DMS114 treated with DMSO at 0.1 percent for 48 hours (cell line): ENCODE data around the gene CPLX1.
"Not testable (repeated sequence)": the region's sequence is repeated elsewhere in the genome, so short reads cannot be mapped to it uniquely, and the experiment has no call there.

Source experiments
- DNase-seq: peaks from one replicate; lab custom pipeline; 2025; ENCODE audit not compliant: unreplicated experiment; lab: John Stamatoyannopoulos, UW

Gene CPLX1

DNA sequence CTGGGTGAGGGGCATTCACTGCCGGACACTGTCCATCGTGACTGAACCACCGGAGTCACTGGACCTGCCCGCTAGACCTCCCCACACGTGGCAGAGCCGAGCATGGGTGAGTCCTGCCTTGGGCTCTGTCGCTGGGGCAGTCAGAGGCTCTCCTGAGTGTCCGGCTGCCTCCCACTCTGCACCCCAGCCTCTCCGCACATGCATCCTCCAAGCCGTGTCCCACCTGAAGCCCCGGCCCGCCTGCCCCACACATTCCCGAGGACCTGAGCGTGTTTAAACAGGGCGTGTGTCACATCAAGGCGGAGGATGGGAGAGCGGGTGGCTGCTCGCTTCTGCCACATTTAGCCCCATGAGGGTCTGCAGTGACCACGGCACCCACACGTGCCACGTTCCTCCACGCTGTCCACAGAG lies 4.7 kb downstream of the CPLX1 start:
- no peak for DNase-seq

GRCh38 chr4:820230-821172 lies 5.4 kb downstream of the CPLX1 start:
- DNase-seq, result no peak

DNA sequence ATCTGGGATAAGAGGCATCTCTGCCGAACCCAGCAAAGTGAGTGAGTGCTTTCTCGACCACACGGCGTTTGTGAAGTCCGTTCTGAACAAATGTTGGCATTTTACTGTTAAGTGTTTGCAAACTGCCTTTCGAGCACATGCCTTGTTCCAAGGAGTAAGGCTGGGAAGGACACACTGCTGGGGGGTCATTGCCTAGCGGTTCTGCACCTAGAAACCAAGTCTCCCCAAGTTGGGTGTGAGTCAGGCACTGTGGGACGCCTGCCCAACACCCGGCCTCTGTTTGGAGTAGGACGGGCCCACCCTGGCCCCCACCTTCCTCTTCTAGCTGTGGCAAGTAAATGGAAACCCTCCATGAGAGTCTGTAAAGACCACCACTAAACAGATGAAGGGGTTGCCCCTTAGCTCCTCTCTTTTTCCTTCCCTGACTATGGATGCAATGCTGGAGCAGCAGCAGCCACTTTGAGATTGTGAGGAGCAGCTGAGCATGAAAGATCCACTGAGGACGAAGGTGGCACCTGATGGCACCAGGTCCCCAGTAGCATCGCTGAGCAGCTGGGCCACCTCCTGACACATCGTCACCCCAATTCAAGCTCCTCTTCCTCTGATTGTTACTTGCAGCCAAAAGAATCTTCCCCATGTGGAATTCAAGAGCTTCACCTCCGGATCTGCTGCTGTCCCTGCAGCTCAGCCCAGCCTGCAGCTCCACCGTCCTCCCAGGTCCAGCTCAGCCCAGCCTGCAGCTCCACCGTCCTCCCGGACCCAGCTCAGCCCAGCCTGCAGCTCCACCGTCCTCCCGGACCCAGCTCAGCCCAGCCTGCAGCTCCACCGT lies 6.3 kb downstream of the CPLX1 start:
- no peak for DNase-seq

- no peak for DNase-seq
Observed at GRCh38 chr4:818106-818921, 7.6 kb downstream of the CPLX1 start.

GRCh38 chr4:815464-816146 lies 10.3 kb downstream of the CPLX1 start:
- DNase-seq, result no peak

- no peak for DNase-seq
Observed at GRCh38 chr4:814312-814850, 11.5 kb downstream of the CPLX1 start.

GRCh38 chr4:813900-814299 lies 12.0 kb downstream of the CPLX1 start:
- DNase-seq, result no peak

GRCh38 chr4:808860-809570 lies 16.9 kb downstream of the CPLX1 start:
- no peak for DNase-seq

- DNase-seq, result no peak
Observed at GRCh38 chr4:807792-808191, 18.1 kb downstream of the CPLX1 start.

GRCh38 chr4:806979-807378 lies 18.9 kb downstream of the CPLX1 start:
- DNase-seq, result not testable (repeated sequence)

DNA sequence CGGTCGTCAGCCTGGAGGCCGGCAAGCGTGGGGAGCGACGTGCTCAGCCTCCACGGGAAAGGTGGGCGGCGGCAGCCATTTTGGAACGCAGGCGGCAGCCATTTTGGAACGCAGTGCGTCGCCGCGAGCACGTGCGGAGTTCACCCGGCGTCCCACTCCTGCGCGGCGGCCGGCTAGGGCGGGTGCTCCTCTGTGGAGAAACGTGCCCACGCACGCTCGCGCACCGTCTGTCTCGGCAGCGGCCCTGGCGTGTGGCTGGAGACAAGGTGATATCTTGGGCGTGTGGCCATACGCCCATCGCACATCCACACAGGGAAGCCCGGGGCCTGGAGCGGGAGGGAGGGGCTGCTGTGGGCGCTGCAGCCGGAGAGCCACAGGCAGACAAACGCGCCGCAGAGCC lies 21.1 kb downstream of the CPLX1 start:
- DNase-seq, result no peak

GRCh38 chr4:803884-804283 lies 22.0 kb downstream of the CPLX1 start:
- DNase-seq, result no peak

- no peak for DNase-seq
Observed at GRCh38 chr4:801436-802124, 24.3 kb downstream of the CPLX1 start.

DNA sequence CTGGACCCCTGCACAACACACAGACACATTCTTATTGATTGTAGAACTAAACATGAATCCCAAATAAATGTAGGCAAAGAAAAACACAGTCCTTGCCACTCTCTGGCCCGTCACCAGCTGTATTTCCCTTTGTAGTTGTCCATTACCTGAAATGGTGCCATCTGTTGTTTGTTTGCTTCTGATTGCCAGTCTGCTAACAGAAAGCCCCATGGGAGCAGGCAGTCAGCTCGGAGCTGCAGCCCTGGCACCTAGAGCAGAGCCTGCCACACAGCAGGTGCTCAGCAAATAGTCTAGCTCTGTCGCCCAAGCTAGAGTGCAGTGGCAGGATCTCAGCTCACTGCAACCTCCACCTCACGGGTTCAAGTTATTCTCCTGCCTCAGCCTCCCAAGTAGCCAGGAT lies 28.9 kb downstream of the CPLX1 start:
- no peak for DNase-seq

- no peak for DNase-seq
Observed at GRCh38 chr4:796206-796605, 29.7 kb downstream of the CPLX1 start.

GRCh38 chr4:795726-796119 lies 30.2 kb downstream of the CPLX1 start:
- DNase-seq, result no peak

GRCh38 chr4:794900-795725 lies 30.8 kb downstream of the CPLX1 start:
- no peak for DNase-seq

DNA sequence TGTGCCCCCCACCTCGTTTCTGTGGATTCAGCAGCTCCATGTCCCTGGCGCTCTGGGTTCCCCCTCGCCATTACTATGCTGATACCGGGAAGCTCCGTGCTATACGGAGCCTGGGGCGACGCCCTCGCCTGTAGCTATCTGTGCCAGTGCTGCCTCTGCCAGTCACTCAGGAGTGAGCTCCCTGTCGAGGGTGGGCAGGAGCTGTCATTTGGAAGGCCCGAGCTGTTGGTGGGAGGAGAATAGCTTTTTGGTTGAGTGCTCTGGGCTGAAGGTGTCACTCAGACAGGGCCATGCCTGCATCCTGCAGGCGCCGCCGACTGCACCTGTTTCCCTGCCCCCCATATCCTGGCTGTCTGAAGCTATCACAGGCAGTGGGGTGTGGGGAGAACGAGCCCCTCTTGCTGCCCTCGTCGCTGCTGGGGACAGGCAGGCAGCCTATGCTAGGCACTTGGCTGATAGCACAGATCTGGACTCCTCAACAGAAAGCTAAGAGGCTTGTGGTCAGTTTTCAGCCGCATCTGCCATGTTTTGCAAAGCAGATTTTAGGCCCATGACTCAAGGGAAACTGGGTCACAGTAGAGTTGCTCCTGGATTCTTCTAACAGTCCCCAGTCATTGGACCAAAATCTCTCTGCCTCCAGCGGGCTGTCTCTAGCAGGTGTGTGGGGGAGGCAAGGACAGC lies 31.8 kb downstream of the CPLX1 start:
- no peak for DNase-seq
